Bronchial epithelial cell (primary cell): ENCODE measurements around the gene ACLY. TPM values are rescaled to one million over a fixed set of nuclear protein-coding genes. Genes with fewer than 3 reads are reported as not detected.

Experiments used
- DNase-seq: peaks from one replicate; pipeline ENCODE4 v3.0.0-alpha.2; 2010; ENCODE audit warnings: low read depth
- FAIRE-seq: peaks from 2 replicates; lab custom pipeline; 2011; peaks lifted over from hg19 to GRCh38; lab: Jason Lieb, UNC
- H3K27me3 ChIP-seq: 2 replicates; pipeline ENCODE4 v1.5.1; 2011; ENCODE audit warnings: low read length; ENCODE audit not compliant: control insufficient read depth, insufficient read depth
- H3K36me3 ChIP-seq: 2 replicates; pipeline ENCODE4 v1.5.1; 2011; ENCODE audit warnings: low read length; ENCODE audit not compliant: control insufficient read depth, insufficient read depth
- H3K4me3 ChIP-seq: 2 replicates; pipeline ENCODE4 v1.5.1; 2011; ENCODE audit warnings: mild to moderate bottlenecking, low read depth, low read length, control low read depth
- total RNA-seq: library from RNA; depleted of rRNA; stranded (reverse); fragments of >200 nt; gene quantifications from 2 replicates; pipeline ENCODE4 v1.2.1, GENCODE V29; 2014
- TF ChIP-seq, protein P1 (sequence below): IDR thresholded peaks from 2 replicates; pipeline ENCODE4 v1.5.1; 2011; ENCODE audit warnings: mild to moderate bottlenecking, moderate library complexity, low read length, control low read depth, inconsistent platforms; ENCODE audit not compliant: insufficient read depth, severe bottlenecking

ACLY gene
- total RNA-seq, 1 donor from 2014 or later = 121 TPM

DNA sequence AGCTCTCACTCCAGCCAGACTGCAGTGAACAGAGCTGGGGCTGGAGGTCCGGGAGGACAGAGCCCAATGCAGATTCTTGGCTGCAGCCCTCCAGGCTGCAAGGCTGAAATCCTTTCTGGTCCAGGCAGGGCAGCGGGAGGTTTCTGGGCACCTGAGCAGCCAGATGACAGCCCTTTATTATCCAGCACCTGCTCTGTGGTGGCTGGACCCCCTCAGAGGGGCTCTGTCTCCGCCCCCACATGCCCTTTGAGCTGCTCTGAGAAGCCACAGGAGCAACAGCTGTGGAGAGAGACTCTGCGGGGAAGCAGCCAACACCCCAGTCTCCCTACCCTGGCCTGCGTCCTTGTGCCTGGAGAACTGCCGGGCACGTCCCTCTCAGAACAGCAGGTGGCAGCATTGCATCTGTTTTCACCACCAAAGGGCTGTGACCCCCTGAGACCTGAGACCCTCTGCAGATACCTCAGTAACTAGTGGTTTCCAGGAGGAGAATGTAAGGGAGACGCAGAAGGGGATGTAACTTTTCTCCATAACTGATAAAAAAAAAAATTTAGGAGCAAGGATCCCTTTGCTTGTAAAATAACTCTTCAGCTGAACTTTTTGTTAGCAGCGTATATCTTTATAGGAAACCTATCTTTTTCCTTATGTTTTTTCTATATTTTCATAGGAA lies 44.1 kb upstream of the ACLY start:
- Histone ChIP-seq H3K27me3 (no peaks in the 10 kb centered on the region), H3K4me3 (no peak overlapping the region), H3K36me3 (no peaks in the 10 kb centered on the region)
- FAIRE-seq (no peak), DNase-seq (peak; percentile 37)
- TF ChIP-seq, protein P1, sequence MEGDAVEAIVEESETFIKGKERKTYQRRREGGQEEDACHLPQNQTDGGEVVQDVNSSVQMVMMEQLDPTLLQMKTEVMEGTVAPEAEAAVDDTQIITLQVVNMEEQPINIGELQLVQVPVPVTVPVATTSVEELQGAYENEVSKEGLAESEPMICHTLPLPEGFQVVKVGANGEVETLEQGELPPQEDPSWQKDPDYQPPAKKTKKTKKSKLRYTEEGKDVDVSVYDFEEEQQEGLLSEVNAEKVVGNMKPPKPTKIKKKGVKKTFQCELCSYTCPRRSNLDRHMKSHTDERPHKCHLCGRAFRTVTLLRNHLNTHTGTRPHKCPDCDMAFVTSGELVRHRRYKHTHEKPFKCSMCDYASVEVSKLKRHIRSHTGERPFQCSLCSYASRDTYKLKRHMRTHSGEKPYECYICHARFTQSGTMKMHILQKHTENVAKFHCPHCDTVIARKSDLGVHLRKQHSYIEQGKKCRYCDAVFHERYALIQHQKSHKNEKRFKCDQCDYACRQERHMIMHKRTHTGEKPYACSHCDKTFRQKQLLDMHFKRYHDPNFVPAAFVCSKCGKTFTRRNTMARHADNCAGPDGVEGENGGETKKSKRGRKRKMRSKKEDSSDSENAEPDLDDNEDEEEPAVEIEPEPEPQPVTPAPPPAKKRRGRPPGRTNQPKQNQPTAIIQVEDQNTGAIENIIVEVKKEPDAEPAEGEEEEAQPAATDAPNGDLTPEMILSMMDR = peak; percentile 82

DNA sequence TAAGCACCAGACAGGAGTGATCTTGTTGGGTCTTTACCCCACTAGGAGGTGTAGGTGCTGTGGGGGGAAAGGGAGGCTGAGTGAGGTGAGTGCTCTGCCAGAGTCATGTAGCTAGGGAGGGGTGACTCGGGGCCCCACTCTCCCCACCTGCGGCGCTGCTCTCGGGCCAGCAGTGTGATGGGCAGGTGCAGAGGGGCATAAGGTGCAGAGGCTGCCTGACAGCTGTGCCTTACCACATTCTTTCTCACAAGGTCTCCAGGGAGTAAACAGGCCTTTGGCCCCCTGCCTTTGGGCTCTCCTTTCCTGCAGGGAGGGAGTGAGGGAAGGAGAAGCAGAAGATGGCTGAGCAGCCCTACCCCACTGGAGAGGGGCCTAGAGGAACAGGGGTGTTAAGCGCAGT lies 43.4 kb upstream of the ACLY start:
- TF ChIP-seq, protein P1 = no peak
- no peak for FAIRE-seq

DNA sequence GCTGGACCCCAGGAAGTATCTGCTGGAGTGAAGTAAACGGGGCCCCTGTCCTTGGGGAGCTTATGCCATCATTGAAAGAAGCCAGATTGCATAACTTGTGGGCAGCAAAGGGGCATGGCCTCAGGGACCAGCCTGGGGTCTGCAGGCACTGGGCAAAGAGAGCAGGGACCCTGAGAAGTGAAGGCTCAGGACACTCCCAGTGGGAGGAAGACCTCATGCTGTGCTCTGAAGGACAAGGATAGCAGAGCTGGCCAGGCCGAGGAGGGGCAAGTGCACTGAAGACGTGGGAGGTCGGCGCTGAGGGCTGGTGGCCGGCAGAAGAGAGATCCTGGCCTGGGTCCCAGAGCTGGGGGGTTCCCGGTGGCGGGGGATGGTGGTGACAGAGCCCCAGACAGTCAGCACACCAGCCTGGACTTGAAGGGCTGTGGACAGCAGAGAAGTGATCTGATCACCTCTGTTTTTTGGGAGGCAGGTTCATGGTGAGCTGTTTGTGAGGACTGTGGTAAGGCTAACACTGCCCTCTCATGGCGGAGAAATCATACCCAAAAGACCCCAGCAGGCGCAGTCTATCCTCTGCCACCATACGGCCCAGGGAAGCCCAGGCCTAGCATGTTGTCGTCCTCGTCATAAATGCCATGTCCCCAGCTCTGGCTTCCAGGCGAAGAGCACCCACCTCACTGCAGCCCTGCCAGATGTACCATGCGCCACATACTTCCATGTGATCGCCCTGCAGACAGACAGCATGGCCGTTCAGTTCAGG lies 40.8 kb upstream of the ACLY start:
- no peaks in the 10 kb centered on the region for H3K36me3 ChIP-seq
- no peak overlapping the region for H3K4me3 ChIP-seq
- TF ChIP-seq, protein P1 = peak; percentile 43
- no peak for FAIRE-seq
- DNase-seq = peak; percentile 39
- no peaks in the 10 kb centered on the region for H3K27me3 ChIP-seq

More for the DNA sequence above, 43.4 kb upstream of the ACLY start:
- no peaks in the 10 kb centered on the region for H3K27me3 ChIP-seq
- no peak for DNase-seq
- H3K36me3 ChIP-seq = no peaks in the 10 kb centered on the region
- no peak overlapping the region for H3K4me3 ChIP-seq

DNA sequence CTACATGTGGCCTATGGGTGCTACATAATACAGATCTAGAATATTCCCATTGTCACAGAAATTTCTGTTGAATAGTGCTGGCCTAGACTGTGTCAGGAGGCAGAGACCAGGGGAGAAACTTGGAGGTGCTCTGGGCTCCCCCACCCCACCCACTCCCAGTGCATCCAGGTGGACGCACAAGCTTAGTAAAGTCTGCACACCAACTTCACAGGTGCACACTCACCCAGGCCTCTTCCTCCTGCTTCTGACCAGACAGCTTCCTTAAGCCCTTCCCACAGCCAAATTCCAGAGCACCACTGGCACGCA lies 40.2 kb upstream of the ACLY start:
- H3K27me3 ChIP-seq = no peaks in the 10 kb centered on the region
- FAIRE-seq = no peak
- TF ChIP-seq, protein P1 = no peak

DNA sequence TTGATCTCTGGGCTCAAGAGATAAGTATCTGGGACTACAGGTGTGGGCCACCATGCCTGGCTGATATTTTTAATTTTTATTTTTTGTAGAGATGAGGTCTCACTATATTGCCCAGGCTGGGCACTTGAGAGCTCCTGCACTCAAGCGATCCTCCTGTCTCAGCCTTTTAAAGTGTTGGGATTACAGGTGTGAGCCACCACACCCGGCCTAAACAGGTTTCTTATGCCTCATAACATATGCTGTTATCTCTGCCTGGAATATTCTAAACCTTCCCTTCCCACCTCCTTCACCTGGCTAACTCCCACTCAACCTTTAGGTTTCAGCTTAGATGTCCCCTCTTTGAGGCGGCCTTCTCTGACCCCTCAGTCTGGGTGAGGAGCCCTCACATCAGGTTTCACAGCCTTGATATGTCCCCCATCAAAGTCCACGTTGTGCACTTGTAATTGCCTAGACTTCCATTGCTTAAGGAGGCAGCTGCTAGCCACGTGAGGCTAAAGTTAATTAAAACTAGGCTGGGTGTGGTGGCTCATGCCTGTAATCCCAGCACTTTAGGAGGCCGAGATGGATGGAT lies 39.2 kb upstream of the ACLY start:
- DNase-seq = no peak
- no peak for FAIRE-seq
- H3K36me3 ChIP-seq = no peaks in the 10 kb centered on the region
- TF ChIP-seq, protein P1 = no peak
- H3K4me3 ChIP-seq = no peak overlapping the region
- H3K27me3 ChIP-seq = no peaks in the 10 kb centered on the region

More for the DNA sequence above, 40.2 kb upstream of the ACLY start:
- no peak for DNase-seq
- H3K4me3 ChIP-seq = no peak overlapping the region
- no peaks in the 10 kb centered on the region for H3K36me3 ChIP-seq
